ENCODE measurements around the gene ZNF582.
A peak's percentile ranks its signal among the peaks of the same experiment; 100 is the strongest.

The ZNF582 gene

GRCh38 chr19:56393119-56394012, at the start of gene ZNF582:
Gene ZNF582, minus strand, starts transcription at chr19:56393534. Its CDS starts 1,782 bp downstream, at chr19:56391752.
- DNase-seq: peak; percentile 98

GRCh38 chr19:56441206-56441792, 48.0 kb upstream of the ZNF582 start:
- DNase-seq: no peak

GRCh38 chr19:56423985-56424353, 30.6 kb upstream of the ZNF582 start:
- no peak for DNase-seq

- DNase-seq: no peak
These were observed 30.1 kb upstream of the ZNF582 start for GRCh38 chr19:56423276-56423984.

- no peak for DNase-seq
These were observed 11.7 kb upstream of the ZNF582 start for GRCh38 chr19:56405062-56405461.

GRCh38 chr19:56404705-56405056, 11.3 kb upstream of the ZNF582 start:
- no peak for DNase-seq

- DNase-seq: peak; percentile 92
These were observed 10.7 kb upstream of the ZNF582 start, which contains the start of gene ZNF583 for GRCh38 chr19:56403764-56404704. Gene ZNF583, plus strand, starts transcription at chr19:56404332. Its CDS starts 2,783 bp downstream, at chr19:56407115.

GRCh38 chr19:56403261-56403660, 9.9 kb upstream of the ZNF582 start:
- no peak for DNase-seq

GRCh38 chr19:56400485-56400884, 7.2 kb upstream of the ZNF582 start:
- DNase-seq: peak; percentile 21

- no peak for DNase-seq
These were observed 5.5 kb upstream of the ZNF582 start for GRCh38 chr19:56398809-56399208.

- DNase-seq: no peak
These were observed 9.3 kb downstream of the ZNF582 start for GRCh38 chr19:56383826-56384605.

- DNase-seq: no peak
These were observed 16.0 kb downstream of the ZNF582 start for GRCh38 chr19:56377105-56377924.

- no peak for DNase-seq
These were observed 21.1 kb downstream of the ZNF582 start for GRCh38 chr19:56372281-56372680.

- no peak for DNase-seq
These were observed 23.3 kb downstream of the ZNF582 start for GRCh38 chr19:56369886-56370676.

GRCh38 chr19:56367829-56368711, 25.3 kb downstream of the ZNF582 start:
- DNase-seq: no peak

- no peak for DNase-seq
These were observed 32.5 kb downstream of the ZNF582 start for GRCh38 chr19:56360841-56361240.

GRCh38 chr19:56356944-56357343, 36.4 kb downstream of the ZNF582 start:
- DNase-seq: no peak

GRCh38 chr19:56355517-56355916, 37.8 kb downstream of the ZNF582 start:
- no peak for DNase-seq

GRCh38 chr19:56351208-56351607, 42.1 kb downstream of the ZNF582 start:
- DNase-seq: no peak
